Sigmoid colon (tissue), 7 donors: ENCODE measurements around the gene NTHL1. TPM values are rescaled to one million over a fixed set of nuclear protein-coding genes. Genes with fewer than 3 reads are reported as not detected.
A peak's percentile ranks its signal among the peaks of the same experiment; 100 is the strongest.

ENCODE experiments used
- DNase-seq: peaks from one replicate; pipeline ENCODE4 v3.0.0-alpha.2; 2019
- H3K27ac ChIP-seq, 4 donors: fragments of 200-600 bp; sonication (generic); one replicate each; pipeline ENCODE4 v1.5.1; 2016 to 2019; ENCODE audit warnings: mild to moderate bottlenecking in 1 of 4
- H3K27me3 ChIP-seq, 3 donors: fragments of 200-600 bp; sonication (generic); one replicate each; pipeline ENCODE4 v1.5.1; 2019; ENCODE audit warnings: mild to moderate bottlenecking in 1 of 3
- H3K36me3 ChIP-seq, 4 donors: fragments of 200-600 bp; sonication (generic); one replicate each; pipeline ENCODE4 v1.5.1; 2016 to 2019
- H3K4me1 ChIP-seq, 4 donors: fragments of 200-600 bp; sonication (generic); one replicate each; pipeline ENCODE4 v1.5.1; 2017 to 2019
- H3K4me3 ChIP-seq, 4 donors: fragments of 200-600 bp; sonication (generic); one replicate each; pipeline ENCODE4 v1.5.1; 2017 to 2019; ENCODE audit warnings: mild to moderate bottlenecking in 2 of 4, moderate library complexity in 1 of 4
- H3K9me3 ChIP-seq, 4 donors: fragments of 200-600 bp in 3 of 4; sonication (generic) in 3 of 4; one replicate each; pipeline versions ENCODE4 v1.5.1 to v1.6.1; 2013 to 2019
- EP300 ChIP-seq, 4 donors: sonication (generic); formaldehyde crosslinking; IDR thresholded peaks; one replicate each; pipeline ENCODE4 v1.6.1; 2017; ENCODE audit warnings: antibody characterized with exemption in 4 of 4
- POLR2A ChIP-seq, 2 donors: fragments of 450-650 bp; IDR thresholded peaks; one replicate each; pipeline ENCODE4 v1.6.1; 2016; ENCODE audit warnings: antibody characterized with exemption in 2 of 2, mild to moderate bottlenecking in 2 of 2, moderate library complexity in 2 of 2
- POLR2AphosphoS5 ChIP-seq, 4 donors: sonication (generic); formaldehyde crosslinking; IDR thresholded peaks; one replicate each; pipeline ENCODE4 v1.6.1; 2017; ENCODE audit warnings: antibody characterized with exemption in 4 of 4
- WGBS, 2 donors: extraction: QIAGEN DNeasy Blood & Tissue Kit; methylation state at CpG; one replicate each; pipeline ENCODE4 v1.1.7; 2013; 5-methylcytosine and 5-hydroxymethylcytosine counted together
- intact Hi-C: fragments of 100-400 bp; cut with DNase I; formaldehyde crosslinking; loops from one replicate; pipeline ENCODE4 v1.15.1; 2023
- polyA plus RNA-seq, 3 donors: library from polyadenylated mRNA; stranded (reverse); fragments of 200-250 nt; gene quantifications; one replicate each; pipeline ENCODE4 v1.2.3, GENCODE V29; 2013
- total RNA-seq, 4 donors: library from RNA; depleted of rRNA; stranded (reverse); fragments of >200 nt; gene quantifications; one replicate each; pipeline ENCODE4 v1.1.0, GENCODE V29; 2016
- TF ChIP-seq, protein P1 (sequence below), 4 experiments: fragments of 450-650 bp in 3 of 4; fragments of 200-600 bp in 1 of 4; IDR thresholded peaks; one replicate each; pipeline ENCODE4 v1.5.1; 2016 to 2019; ENCODE audit warnings: antibody characterized with exemption in 4 of 4, mild to moderate bottlenecking in 3 of 4, moderate library complexity in 2 of 4
- donor health status: healthy with polysubstance abuse.
- donor health status: Bipolar disorder and iron deficiency.
- donor health status: healthy.

Gene NTHL1
- total and polyA plus RNA-seq, 7 donors = 18.4 to 44.5 (median 28.5) TPM

DNA sequence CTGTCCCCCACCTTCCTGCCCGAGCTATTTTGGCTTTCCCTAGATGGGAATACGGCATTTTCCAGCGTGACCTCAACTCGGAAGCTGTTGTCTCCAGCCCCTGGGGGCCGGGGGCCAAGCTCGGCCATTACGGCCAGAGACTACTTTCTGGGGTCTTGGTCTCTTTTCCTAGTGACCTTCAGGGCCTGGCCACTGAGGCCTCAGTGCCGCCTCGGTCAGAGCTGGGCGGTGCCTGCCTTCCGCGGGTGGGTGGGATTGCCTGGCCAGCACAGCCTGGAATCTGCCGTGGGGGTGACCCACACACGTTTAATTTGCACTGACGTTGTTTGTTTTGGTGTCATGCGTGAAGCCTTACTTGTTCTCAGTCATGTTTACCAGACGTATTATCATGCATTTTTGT is 29.4 kb upstream of the NTHL1 start:
- intact Hi-C loops = no loop called here
- Histone ChIP-seq H3K4me1 (peaks cover 0 to 10% (median 2%) of the 10 kb centered on the region in 4 donors), H3K36me3 (peaks cover 45 to 93% (median 64%) of the 10 kb centered on the region in 4 donors), H3K4me3 (no peak overlapping the region), H3K27ac (no peak overlapping the region), H3K27me3 (no peaks in the 10 kb centered on the region), H3K9me3 (no peaks in the 10 kb centered on the region)
- DNase-seq = no peak
- 94% methylated on average over 17 of the region's 17 CpGs for WGBS, 2 donors
- TF ChIP-seq, protein P1, sequence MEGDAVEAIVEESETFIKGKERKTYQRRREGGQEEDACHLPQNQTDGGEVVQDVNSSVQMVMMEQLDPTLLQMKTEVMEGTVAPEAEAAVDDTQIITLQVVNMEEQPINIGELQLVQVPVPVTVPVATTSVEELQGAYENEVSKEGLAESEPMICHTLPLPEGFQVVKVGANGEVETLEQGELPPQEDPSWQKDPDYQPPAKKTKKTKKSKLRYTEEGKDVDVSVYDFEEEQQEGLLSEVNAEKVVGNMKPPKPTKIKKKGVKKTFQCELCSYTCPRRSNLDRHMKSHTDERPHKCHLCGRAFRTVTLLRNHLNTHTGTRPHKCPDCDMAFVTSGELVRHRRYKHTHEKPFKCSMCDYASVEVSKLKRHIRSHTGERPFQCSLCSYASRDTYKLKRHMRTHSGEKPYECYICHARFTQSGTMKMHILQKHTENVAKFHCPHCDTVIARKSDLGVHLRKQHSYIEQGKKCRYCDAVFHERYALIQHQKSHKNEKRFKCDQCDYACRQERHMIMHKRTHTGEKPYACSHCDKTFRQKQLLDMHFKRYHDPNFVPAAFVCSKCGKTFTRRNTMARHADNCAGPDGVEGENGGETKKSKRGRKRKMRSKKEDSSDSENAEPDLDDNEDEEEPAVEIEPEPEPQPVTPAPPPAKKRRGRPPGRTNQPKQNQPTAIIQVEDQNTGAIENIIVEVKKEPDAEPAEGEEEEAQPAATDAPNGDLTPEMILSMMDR (IDR thresholded peaks at IDR 0.05) = no peak
- TF ChIP-seq POLR2AphosphoS5 (IDR thresholded peaks at IDR 0.05) = no peak
- no peak for TF ChIP-seq POLR2A (IDR thresholded peaks at IDR 0.05)
- TF ChIP-seq EP300 (IDR thresholded peaks at IDR 0.05) = no peak

DNA sequence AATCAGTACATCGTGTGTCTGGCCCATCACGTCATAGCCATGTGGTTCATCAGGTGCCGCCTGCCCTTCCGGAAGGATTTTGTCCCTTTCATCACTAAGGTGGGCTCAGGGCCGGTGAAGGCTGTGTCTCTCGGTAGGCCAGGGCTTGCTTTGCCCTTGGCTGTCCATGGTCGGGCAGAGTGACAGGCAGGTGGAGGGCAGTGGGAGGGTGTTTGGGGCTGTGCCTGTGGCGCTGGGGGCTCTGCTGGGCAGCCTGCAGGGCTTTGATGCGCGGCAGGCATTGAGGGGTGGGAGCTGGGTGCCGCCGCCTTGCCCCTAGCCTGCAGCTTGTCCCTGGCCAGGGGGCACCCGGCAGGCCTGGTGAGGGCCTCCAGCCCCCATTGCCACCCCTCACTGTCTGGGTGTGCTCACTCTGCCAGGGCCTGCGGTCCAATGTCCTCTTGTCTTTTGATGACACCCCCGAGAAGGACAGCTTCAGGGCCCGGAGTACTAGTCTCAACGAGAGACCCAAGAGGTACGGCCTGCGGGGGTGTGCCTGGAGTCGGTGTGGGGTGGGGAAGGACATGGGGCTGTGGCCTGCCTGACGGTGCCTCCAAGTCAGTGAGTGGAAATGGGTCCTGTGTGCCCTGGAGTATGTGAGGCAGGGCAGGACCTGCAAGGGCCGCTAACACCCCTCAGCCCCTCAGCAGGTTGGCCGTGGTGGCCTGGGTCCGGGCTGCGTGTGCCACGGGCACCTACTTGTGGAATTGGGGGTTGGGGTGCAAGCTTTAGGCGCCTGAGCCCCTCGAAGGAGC is 28.6 kb upstream of the NTHL1 start:
- H3K9me3 ChIP-seq = no peaks in the 10 kb centered on the region
- intact Hi-C loops = no loop called here
- H3K27ac ChIP-seq = no peak overlapping the region
- WGBS, 2 donors = 94 to 95% methylated on average over 28 of the region's 28 CpGs
- no peaks in the 10 kb centered on the region for H3K27me3 ChIP-seq
- peaks cover 45 to 93% (median 61%) of the 10 kb centered on the region in 4 donors for H3K36me3 ChIP-seq
- peaks cover 0 to 4% (median 0%) of the 10 kb centered on the region in 4 donors for H3K4me1 ChIP-seq
- no peak for DNase-seq
- H3K4me3 ChIP-seq = no peak overlapping the region
- TF ChIP-seq EP300 (IDR thresholded peaks at IDR 0.05) = no peak
- TF ChIP-seq, protein P1 (IDR thresholded peaks at IDR 0.05) = no peak
- no peak for TF ChIP-seq POLR2AphosphoS5 (IDR thresholded peaks at IDR 0.05)
- no peak for TF ChIP-seq POLR2A (IDR thresholded peaks at IDR 0.05)

DNA sequence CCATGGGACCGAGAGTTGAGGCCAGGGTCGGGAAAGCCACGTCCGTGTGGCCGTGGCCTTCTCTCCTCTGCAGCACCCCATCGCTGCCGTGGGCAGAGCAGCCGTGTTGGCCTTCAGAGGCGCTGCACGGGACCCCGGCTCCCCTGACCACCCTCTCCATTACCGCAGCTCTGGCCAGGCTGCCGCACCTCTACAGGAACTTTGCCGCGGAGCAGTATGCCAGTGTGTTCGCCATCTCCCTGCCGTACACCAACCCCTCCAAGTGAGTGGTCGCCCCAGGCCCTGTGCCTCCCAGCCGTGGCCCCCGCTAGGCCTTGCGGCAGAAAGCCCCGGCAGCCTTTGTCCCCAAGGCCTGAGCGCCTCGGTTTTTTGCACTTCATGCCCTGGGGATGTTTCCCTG is 28.0 kb upstream of the NTHL1 start:
- 95 to 96% methylated on average over 24 of the region's 24 CpGs for WGBS, 2 donors
- Histone ChIP-seq H3K4me1 (peaks cover 0 to 4% (median 0%) of the 10 kb centered on the region in 4 donors), H3K27me3 (no peaks in the 10 kb centered on the region), H3K9me3 (no peaks in the 10 kb centered on the region), H3K27ac (no peak overlapping the region), H3K36me3 (peaks cover 47 to 96% (median 60%) of the 10 kb centered on the region in 4 donors), H3K4me3 (no peak overlapping the region)
- intact Hi-C loops = no loop called here
- DNase-seq = no peak
- TF ChIP-seq, protein P1 (IDR thresholded peaks at IDR 0.05) = no peak
- TF ChIP-seq POLR2A (IDR thresholded peaks at IDR 0.05) (no peak), POLR2AphosphoS5 (IDR thresholded peaks at IDR 0.05) (no peak), EP300 (IDR thresholded peaks at IDR 0.05) (no peak)

DNA sequence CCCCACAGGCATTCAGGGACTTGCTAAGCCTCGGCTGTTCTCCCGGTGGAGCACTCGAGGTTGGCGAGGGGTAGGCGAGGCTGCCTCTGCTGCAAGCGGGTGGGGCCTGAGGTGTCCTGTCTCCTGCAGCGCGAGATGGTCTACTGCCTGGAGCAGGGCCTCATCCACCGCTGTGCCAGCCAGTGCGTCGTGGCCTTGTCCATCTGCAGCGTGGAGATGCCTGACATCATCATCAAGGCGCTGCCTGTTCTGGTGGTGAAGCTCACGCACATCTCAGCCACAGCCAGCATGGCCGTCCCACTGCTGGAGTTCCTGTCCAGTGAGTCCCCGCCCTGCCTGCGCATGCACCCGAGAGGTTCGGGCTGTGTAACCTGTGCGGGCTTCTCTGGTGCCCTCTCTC is 26.4 kb upstream of the NTHL1 start:
- no peak overlapping the region for H3K27ac ChIP-seq

DNA sequence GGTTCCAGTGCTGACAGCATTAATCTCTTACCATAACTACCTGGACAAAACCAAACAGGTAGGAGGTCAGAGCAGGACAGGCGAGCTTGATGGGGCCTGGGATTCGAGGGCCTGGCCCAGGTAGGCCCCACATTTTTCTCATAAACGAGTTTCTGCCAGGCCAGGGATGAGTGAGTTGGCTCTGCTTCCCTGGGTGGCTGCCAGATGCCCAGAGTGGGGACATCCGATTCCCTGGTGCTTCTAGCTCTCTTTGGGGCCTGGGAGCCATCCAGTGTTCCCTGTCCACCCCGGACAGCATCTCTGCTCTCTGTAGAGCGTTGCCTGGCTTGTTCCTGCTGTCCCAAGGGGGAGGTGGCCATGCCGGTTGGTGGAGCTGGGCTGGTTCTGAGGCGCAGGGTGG is 25.3 kb upstream of the NTHL1 start:
- 88 to 89% methylated on average over 8 of the region's 8 CpGs for WGBS, 2 donors
- intact Hi-C loops = no loop called here
- H3K27ac ChIP-seq = peak overlapping the region in 2 of 4 donors; percentile 39 to 52
- peaks cover 39 to 94% (median 50%) of the 10 kb centered on the region in 4 donors for H3K36me3 ChIP-seq
- H3K9me3 ChIP-seq = no peaks in the 10 kb centered on the region
- H3K4me3 ChIP-seq = no peak overlapping the region
- no peak for DNase-seq
- TF ChIP-seq, protein P1 (IDR thresholded peaks at IDR 0.05) = no peak
- TF ChIP-seq POLR2AphosphoS5 (IDR thresholded peaks at IDR 0.05) (no peak), EP300 (IDR thresholded peaks at IDR 0.05) (no peak), POLR2A (IDR thresholded peaks at IDR 0.05) (no peak)
- no peaks in the 10 kb centered on the region for H3K27me3 ChIP-seq
- peaks cover 0 to 4% (median 0%) of the 10 kb centered on the region in 4 donors for H3K4me1 ChIP-seq

More for the DNA sequence above, 26.4 kb upstream of the NTHL1 start:
- H3K27me3 ChIP-seq = no peaks in the 10 kb centered on the region
- intact Hi-C loops = no loop called here
- WGBS, 2 donors = 93 to 96% methylated on average over 20 of the region's 20 CpGs
- no peak for DNase-seq
- TF ChIP-seq EP300 (IDR thresholded peaks at IDR 0.05) = no peak
- no peak for TF ChIP-seq POLR2A (IDR thresholded peaks at IDR 0.05)
- H3K4me1 ChIP-seq = peaks cover 0 to 4% (median 0%) of the 10 kb centered on the region in 4 donors
- peaks cover 41 to 94% (median 55%) of the 10 kb centered on the region in 4 donors for H3K36me3 ChIP-seq
- H3K4me3 ChIP-seq = no peak overlapping the region
- no peaks in the 10 kb centered on the region for H3K9me3 ChIP-seq
